Measurements from ENCODE around the gene KIAA1614.

The KIAA1614 gene

GRCh38 chr1:180912801-180913565 is at the start of gene KIAA1614:
Gene KIAA1614 (plus strand): TSS chr1:180912897. CDS start chr1:180913244, 347 bp downstream.
- peak within 1 kb of the TSS; percentile 60 for H3K4me3 ChIP-seq (ENCODE audit: low read depth, low read length)

- no peak overlapping the region for H3K4me3 ChIP-seq (ENCODE audit: low read depth, low read length)
Measured at GRCh38 chr1:180863158-180863775, 49.4 kb upstream of the KIAA1614 start.

- no peak overlapping the region for H3K4me3 ChIP-seq (ENCODE audit: low read depth, low read length)
Measured at GRCh38 chr1:180881806-180882509, 30.7 kb upstream of the KIAA1614 start.

- no peak overlapping the region for H3K4me3 ChIP-seq (ENCODE audit: low read depth, low read length)
Measured at GRCh38 chr1:180884588-180885300, 28.0 kb upstream of the KIAA1614 start.

- no peak overlapping the region for H3K4me3 ChIP-seq (ENCODE audit: low read depth, low read length)
Measured at GRCh38 chr1:180886338-180886737, 26.4 kb upstream of the KIAA1614 start.

- no peak overlapping the region for H3K4me3 ChIP-seq (ENCODE audit: low read depth, low read length)
Measured at GRCh38 chr1:180887841-180888240, 24.9 kb upstream of the KIAA1614 start.

GRCh38 chr1:180888870-180889269 is 23.8 kb upstream of the KIAA1614 start:
- no peak overlapping the region for H3K4me3 ChIP-seq (ENCODE audit: low read depth, low read length)

GRCh38 chr1:180889325-180889724 is 23.4 kb upstream of the KIAA1614 start:
- H3K4me3 ChIP-seq (ENCODE audit: low read depth, low read length), result no peak overlapping the region

- H3K4me3 ChIP-seq (ENCODE audit: low read depth, low read length), result no peak overlapping the region
Measured at GRCh38 chr1:180892272-180892671, 20.4 kb upstream of the KIAA1614 start.

- no peak overlapping the region for H3K4me3 ChIP-seq (ENCODE audit: low read depth, low read length)
Measured at GRCh38 chr1:180892675-180893074, 20.0 kb upstream of the KIAA1614 start.

GRCh38 chr1:180893614-180894013 is 19.1 kb upstream of the KIAA1614 start:
- H3K4me3 ChIP-seq (ENCODE audit: low read depth, low read length), result no peak overlapping the region

- H3K4me3 ChIP-seq (ENCODE audit: low read depth, low read length), result no peak overlapping the region
Measured at GRCh38 chr1:180896161-180896560, 16.5 kb upstream of the KIAA1614 start.

GRCh38 chr1:180898441-180899219 is 14.1 kb upstream of the KIAA1614 start:
- H3K4me3 ChIP-seq (ENCODE audit: low read depth, low read length), result no peak overlapping the region

- no peak overlapping the region for H3K4me3 ChIP-seq (ENCODE audit: low read depth, low read length)
Measured at GRCh38 chr1:180899262-180899661, 13.4 kb upstream of the KIAA1614 start.

GRCh38 chr1:180901076-180901990 is 11.4 kb upstream of the KIAA1614 start:
- H3K4me3 ChIP-seq (ENCODE audit: low read depth, low read length), result no peak overlapping the region

- no peak overlapping the region for H3K4me3 ChIP-seq (ENCODE audit: low read depth, low read length)
Measured at GRCh38 chr1:180902541-180902940, 10.2 kb upstream of the KIAA1614 start.

GRCh38 chr1:180905927-180906326 is 6.8 kb upstream of the KIAA1614 start:
- no peak overlapping the region for H3K4me3 ChIP-seq (ENCODE audit: low read depth, low read length)

- no peak overlapping the region for H3K4me3 ChIP-seq (ENCODE audit: low read depth, low read length)
Measured at GRCh38 chr1:180906511-180906910, 6.2 kb upstream of the KIAA1614 start.

- no peak overlapping the region for H3K4me3 ChIP-seq (ENCODE audit: low read depth, low read length)
Measured at GRCh38 chr1:180907313-180908055, 5.2 kb upstream of the KIAA1614 start.
